Liver (tissue), 9 donors: ENCODE measurements around the gene GPRIN3. TPM values are rescaled to one million over a fixed set of nuclear protein-coding genes. Genes with fewer than 3 reads are reported as not detected.

Source experiments
- DNase-seq: peaks from one replicate; pipeline ENCODE4 v3.0.0-alpha.2; 2017; ENCODE audit warnings: low spot score
- H3K27ac ChIP-seq, 2 donors: one replicate each; pipeline ENCODE4 v1.7.0; 2013; ENCODE audit warnings: inconsistent platforms in 2 of 2, low read length in 2 of 2, control low read depth in 1 of 2, low read depth in 1 of 2, mild to moderate bottlenecking in 1 of 2
- H3K27me3 ChIP-seq, 4 donors: one replicate each; pipeline versions ENCODE4 v1.6.1 to v1.7.0; 2013; ENCODE audit warnings: low read length in 3 of 4, inconsistent platforms in 1 of 4, mild to moderate bottlenecking in 1 of 4, moderate library complexity in 1 of 4; ENCODE audit not compliant: control insufficient read depth in 4 of 4, insufficient read depth in 4 of 4
- H3K36me3 ChIP-seq, 4 donors: one replicate each; pipeline versions ENCODE4 v1.6.1 to v1.7.0; 2013; ENCODE audit warnings: low read length in 3 of 4, mild to moderate bottlenecking in 3 of 4, low read depth in 1 of 4, moderate library complexity in 1 of 4; ENCODE audit not compliant: control insufficient read depth in 4 of 4, insufficient read depth in 3 of 4
- H3K4me1 ChIP-seq, 4 donors: one replicate each; pipeline versions ENCODE4 v1.6.1 to v1.7.0; 2013; ENCODE audit warnings: low read length in 3 of 4, mild to moderate bottlenecking in 3 of 4, moderate library complexity in 1 of 4; ENCODE audit not compliant: control insufficient read depth in 4 of 4, insufficient read depth in 4 of 4
- H3K4me3 ChIP-seq, 3 donors: one replicate each; pipeline versions ENCODE4 v1.6.1 to v1.7.0; 2013; ENCODE audit warnings: low read length in 3 of 3, control low read depth in 1 of 3, low read depth in 1 of 3, mild to moderate bottlenecking in 1 of 3
- H3K9ac ChIP-seq, 2 donors: one replicate each; pipeline ENCODE4 v1.7.0; 2013; ENCODE audit warnings: low read length in 2 of 2, mild to moderate bottlenecking in 2 of 2, moderate library complexity in 2 of 2, control low read depth in 1 of 2, low read depth in 1 of 2
- H3K9me3 ChIP-seq, 4 donors: one replicate each; pipeline versions ENCODE4 v1.6.1 to v1.7.0; 2013; ENCODE audit warnings: low read length in 3 of 4; ENCODE audit not compliant: control insufficient read depth in 4 of 4
- EGR1 ChIP-seq, 2 donors: IDR thresholded peaks; 2 replicates each; pipeline ENCODE4 v1.6.1; 2016 to 2018; ENCODE audit warnings: antibody characterized with exemption in 2 of 2, low read depth in 2 of 2
- FOXA1 ChIP-seq: IDR thresholded peaks from 2 replicates; pipeline ENCODE4 v1.6.1; 2016; ENCODE audit warnings: antibody characterized with exemption
- FOXA2 ChIP-seq: IDR thresholded peaks from 2 replicates; pipeline ENCODE4 v1.6.1; 2016; ENCODE audit warnings: antibody characterized with exemption
- GABPA ChIP-seq, 2 donors: IDR thresholded peaks in 1 of 2; conservative IDR thresholded peaks in 1 of 2; 2 replicates each; pipeline ENCODE4 v1.6.1; 2016; ENCODE audit warnings: antibody characterized with exemption in 2 of 2, mild to moderate bottlenecking in 1 of 2, moderate library complexity in 1 of 2
- JUND ChIP-seq, 2 donors: IDR thresholded peaks; 2 replicates each; pipeline ENCODE4 v1.6.1; 2016; ENCODE audit warnings: antibody characterized with exemption in 2 of 2
- RXRA ChIP-seq, 2 donors: IDR thresholded peaks; 2 replicates each; pipeline ENCODE4 v1.6.1; 2017 to 2018; ENCODE audit warnings: antibody characterized with exemption in 2 of 2, mild to moderate bottlenecking in 1 of 2
- SP1 ChIP-seq: IDR thresholded peaks from 2 replicates; pipeline ENCODE4 v1.6.1; 2018; ENCODE audit warnings: antibody characterized with exemption, mild to moderate bottlenecking
- YY1 ChIP-seq: IDR thresholded peaks from 2 replicates; pipeline ENCODE4 v1.6.1; 2016; ENCODE audit warnings: antibody characterized with exemption, mild to moderate bottlenecking
- WGBS: extraction: QIAGEN DNeasy Blood & Tissue Kit; methylation state at CpG from one replicate; pipeline ENCODE4 v1.1.7; 2013; 5-methylcytosine and 5-hydroxymethylcytosine counted together
- polyA plus RNA-seq, 2 donors: library from polyadenylated mRNA; stranded (reverse) in 1 of 2; unstranded in 1 of 2; fragments of 200-250 nt in 1 of 2; fragments of >200 nt in 1 of 2; fragmentation: Nextera tagmentation in 1 of 2; extraction: Ambion mirVana in 1 of 2; gene quantifications; one replicate each; pipeline versions ENCODE4 v1.2.1 to v1.2.3, GENCODE V29; 2013 to 2015
- total RNA-seq, 2 donors: library from RNA; depleted of rRNA; stranded (reverse); fragments of >200 nt; gene quantifications; one replicate each; pipeline ENCODE4 v1.2.3, GENCODE V29; 2014
- TF ChIP-seq, protein P1 (sequence below): fragments of 150-350 bp; IDR thresholded peaks from 2 replicates; pipeline ENCODE4 v1.5.1; 2017; ENCODE audit warnings: improper control_type of control experiment, low read depth, low read length; ENCODE audit not compliant: missing input control
- TF ChIP-seq, protein P2 (sequence below): IDR thresholded peaks from 2 replicates; pipeline ENCODE4 v1.6.1; 2016; ENCODE audit warnings: antibody characterized with exemption
- TF ChIP-seq, protein P3 (sequence below): IDR thresholded peaks from 2 replicates; pipeline ENCODE4 v1.6.1; 2016; ENCODE audit warnings: antibody characterized with exemption
- TF ChIP-seq, protein P4 (sequence below): IDR thresholded peaks from 2 replicates; pipeline ENCODE4 v1.6.1; 2016; ENCODE audit warnings: antibody characterized with exemption
- donor health status: healthy.
- donor health status: healthy.
- donor health status: healthy.
- donor health status: healthy.
- donor health status: healthy.

GPRIN3 gene
- total and polyA plus RNA-seq, 4 donors = 0.25 to 1.5 (median 0.95) TPM

DNA sequence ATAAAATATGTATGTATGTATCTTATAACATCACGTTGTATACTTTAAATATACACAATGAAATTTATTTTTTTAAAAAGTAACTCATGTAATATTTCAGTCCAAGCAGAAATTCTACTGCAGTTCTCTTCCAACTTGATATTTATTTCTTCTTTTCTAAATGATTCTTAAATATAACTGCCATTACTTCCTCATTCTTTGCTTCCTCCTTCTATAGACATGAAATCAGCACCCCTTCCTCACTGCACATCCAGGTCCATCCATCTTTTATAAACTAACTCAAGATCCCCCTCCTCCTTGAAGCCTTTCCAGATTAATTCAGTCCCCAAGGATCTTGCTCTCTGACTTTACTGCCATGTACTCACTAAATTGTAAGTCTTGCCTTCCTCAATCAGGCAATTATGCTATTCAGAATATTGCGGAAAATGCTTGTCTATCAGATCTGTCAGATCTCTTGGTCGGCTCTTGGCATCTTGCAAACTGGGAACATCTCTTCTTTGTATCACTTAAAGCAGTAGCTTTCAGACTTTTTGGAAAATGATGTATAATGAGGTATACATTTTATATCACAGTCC lies 3.7 kb downstream of the GPRIN3 start:
- no peak overlapping the region for H3K9ac ChIP-seq
- TF ChIP-seq JUND (IDR thresholded peaks at IDR 0.05) (no peak), RXRA (IDR thresholded peaks at IDR 0.05) (no peak)
- H3K4me3 ChIP-seq = no peak overlapping the region
- no peak for DNase-seq
- no peaks in the 10 kb centered on the region for H3K9me3 ChIP-seq
- H3K36me3 ChIP-seq = no peaks in the 10 kb centered on the region
- H3K27ac ChIP-seq = no peak overlapping the region
- 80% methylated on average over 3 of the region's 3 CpGs for WGBS
- peaks cover 0 to 24% (median 7%) of the 10 kb centered on the region in 4 donors for H3K4me1 ChIP-seq
- H3K27me3 ChIP-seq = no peaks in the 10 kb centered on the region

DNA sequence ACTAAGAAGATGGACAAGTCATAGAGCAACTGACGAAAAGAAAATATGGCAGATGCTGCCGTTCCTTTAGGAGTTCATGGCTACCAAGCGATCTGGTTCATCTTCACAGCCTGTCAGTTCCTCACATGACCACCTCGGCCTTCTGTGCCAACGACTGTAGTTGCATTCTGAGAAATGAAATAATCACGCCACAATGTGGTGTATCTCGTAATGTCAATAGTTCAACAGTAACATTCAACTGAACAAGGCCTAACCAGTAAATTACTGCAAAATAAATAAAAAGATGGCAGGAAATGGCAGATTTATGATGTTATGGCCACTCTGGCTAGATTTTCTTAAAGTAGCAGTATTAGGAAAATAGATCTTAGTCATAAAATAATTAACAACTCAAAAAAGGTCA lies 4.4 kb downstream of the GPRIN3 start:
- Histone ChIP-seq H3K4me3 (no peak overlapping the region), H3K27me3 (no peaks in the 10 kb centered on the region), H3K9ac (no peak overlapping the region), H3K36me3 (peaks cover 0 to 2% (median 0%) of the 10 kb centered on the region in 4 donors), H3K27ac (no peak overlapping the region), H3K9me3 (no peaks in the 10 kb centered on the region), H3K4me1 (peaks cover 0 to 24% (median 10%) of the 10 kb centered on the region in 4 donors)
- no peak for DNase-seq
- TF ChIP-seq, protein P1, sequence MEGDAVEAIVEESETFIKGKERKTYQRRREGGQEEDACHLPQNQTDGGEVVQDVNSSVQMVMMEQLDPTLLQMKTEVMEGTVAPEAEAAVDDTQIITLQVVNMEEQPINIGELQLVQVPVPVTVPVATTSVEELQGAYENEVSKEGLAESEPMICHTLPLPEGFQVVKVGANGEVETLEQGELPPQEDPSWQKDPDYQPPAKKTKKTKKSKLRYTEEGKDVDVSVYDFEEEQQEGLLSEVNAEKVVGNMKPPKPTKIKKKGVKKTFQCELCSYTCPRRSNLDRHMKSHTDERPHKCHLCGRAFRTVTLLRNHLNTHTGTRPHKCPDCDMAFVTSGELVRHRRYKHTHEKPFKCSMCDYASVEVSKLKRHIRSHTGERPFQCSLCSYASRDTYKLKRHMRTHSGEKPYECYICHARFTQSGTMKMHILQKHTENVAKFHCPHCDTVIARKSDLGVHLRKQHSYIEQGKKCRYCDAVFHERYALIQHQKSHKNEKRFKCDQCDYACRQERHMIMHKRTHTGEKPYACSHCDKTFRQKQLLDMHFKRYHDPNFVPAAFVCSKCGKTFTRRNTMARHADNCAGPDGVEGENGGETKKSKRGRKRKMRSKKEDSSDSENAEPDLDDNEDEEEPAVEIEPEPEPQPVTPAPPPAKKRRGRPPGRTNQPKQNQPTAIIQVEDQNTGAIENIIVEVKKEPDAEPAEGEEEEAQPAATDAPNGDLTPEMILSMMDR = no peak
- no peak for TF ChIP-seq FOXA2
- no peak for TF ChIP-seq SP1
- no peak for TF ChIP-seq JUND (IDR thresholded peaks at IDR 0.05)
- TF ChIP-seq EGR1 (IDR thresholded peaks at IDR 0.05; ENCODE audit: low read depth in 2 of 2) = no peak
- TF ChIP-seq, protein P2, sequence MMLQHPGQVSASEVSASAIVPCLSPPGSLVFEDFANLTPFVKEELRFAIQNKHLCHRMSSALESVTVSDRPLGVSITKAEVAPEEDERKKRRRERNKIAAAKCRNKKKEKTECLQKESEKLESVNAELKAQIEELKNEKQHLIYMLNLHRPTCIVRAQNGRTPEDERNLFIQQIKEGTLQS = no peak
- TF ChIP-seq, protein P3, sequence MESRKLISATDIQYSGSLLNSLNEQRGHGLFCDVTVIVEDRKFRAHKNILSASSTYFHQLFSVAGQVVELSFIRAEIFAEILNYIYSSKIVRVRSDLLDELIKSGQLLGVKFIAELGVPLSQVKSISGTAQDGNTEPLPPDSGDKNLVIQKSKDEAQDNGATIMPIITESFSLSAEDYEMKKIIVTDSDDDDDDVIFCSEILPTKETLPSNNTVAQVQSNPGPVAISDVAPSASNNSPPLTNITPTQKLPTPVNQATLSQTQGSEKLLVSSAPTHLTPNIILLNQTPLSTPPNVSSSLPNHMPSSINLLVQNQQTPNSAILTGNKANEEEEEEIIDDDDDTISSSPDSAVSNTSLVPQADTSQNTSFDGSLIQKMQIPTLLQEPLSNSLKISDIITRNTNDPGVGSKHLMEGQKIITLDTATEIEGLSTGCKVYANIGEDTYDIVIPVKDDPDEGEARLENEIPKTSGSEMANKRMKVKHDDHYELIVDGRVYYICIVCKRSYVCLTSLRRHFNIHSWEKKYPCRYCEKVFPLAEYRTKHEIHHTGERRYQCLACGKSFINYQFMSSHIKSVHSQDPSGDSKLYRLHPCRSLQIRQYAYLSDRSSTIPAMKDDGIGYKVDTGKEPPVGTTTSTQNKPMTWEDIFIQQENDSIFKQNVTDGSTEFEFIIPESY = no peak
- WGBS = 77% methylated on average over 7 of the region's 7 CpGs

DNA sequence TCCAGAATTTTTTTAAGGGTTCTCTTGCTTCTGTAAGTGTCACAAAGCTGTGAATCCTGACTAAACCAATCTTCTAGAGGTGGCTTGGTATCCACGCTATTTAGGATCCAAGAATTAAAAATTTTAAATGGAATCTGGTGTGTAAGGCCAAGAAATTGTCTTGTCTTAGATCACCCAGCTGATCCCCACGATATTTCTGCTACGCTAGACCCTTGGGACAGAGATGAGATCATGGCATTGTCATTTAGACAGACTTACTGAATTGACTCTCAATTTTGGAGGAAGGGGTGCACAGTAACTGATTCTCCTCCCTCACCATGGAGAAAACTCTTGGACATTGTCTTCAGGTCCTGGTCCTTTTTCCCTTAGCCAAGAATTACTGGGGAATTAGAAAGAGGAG lies 5.7 kb downstream of the GPRIN3 start:
- peaks cover 0 to 20% (median 9%) of the 10 kb centered on the region in 4 donors for H3K4me1 ChIP-seq
- H3K9ac ChIP-seq = no peak overlapping the region
- no peaks in the 10 kb centered on the region for H3K9me3 ChIP-seq
- H3K36me3 ChIP-seq = peaks cover 0 to 2% (median 0%) of the 10 kb centered on the region in 4 donors
- no peak overlapping the region for H3K27ac ChIP-seq
- TF ChIP-seq YY1 (no peak), FOXA1 (no peak), JUND (IDR thresholded peaks at IDR 0.05) (no peak), GABPA (IDR thresholded peaks at IDR 0.05 in 1 of 2, conservative IDR thresholded peaks at IDR 0.05 in 1 of 2) (no peak)
- TF ChIP-seq, protein P1 = no peak
- TF ChIP-seq, protein P4, sequence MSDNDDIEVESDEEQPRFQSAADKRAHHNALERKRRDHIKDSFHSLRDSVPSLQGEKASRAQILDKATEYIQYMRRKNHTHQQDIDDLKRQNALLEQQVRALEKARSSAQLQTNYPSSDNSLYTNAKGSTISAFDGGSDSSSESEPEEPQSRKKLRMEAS = no peak
- DNase-seq = no peak
- no peak overlapping the region for H3K4me3 ChIP-seq
- H3K27me3 ChIP-seq = no peaks in the 10 kb centered on the region
- 93% methylated on average over 3 of the region's 3 CpGs for WGBS
